HG03025 (cell line): ENCODE measurements around the gene PCGF1.
"Not testable (repeated sequence)": the region's sequence is repeated elsewhere in the genome, so short reads cannot be mapped to it uniquely, and the experiment has no call there.

Source experiments
- ATAC-seq: cut with Tn5 transposase; IDR thresholded peaks from one replicate; pipeline ENCODE4 v1.9.1; 2021; ENCODE audit warnings: mild to moderate bottlenecking, moderate library complexity; ENCODE audit not compliant: unreplicated experiment, low FRiP score

The PCGF1 gene

GRCh38 chr2:74481961-74482800, 25.3 kb downstream of the PCGF1 start:
- ATAC-seq = peak; percentile 43

- ATAC-seq = no peak
These were observed 26.1 kb downstream of the PCGF1 start for GRCh38 chr2:74481431-74481830.

- no peak for ATAC-seq
These were observed 32.6 kb downstream of the PCGF1 start for GRCh38 chr2:74474899-74475298.

- ATAC-seq = no peak
These were observed 33.0 kb downstream of the PCGF1 start for GRCh38 chr2:74474481-74474880.

- ATAC-seq = no peak
These were observed 34.6 kb downstream of the PCGF1 start for GRCh38 chr2:74472945-74473258.

- ATAC-seq = peak; percentile 76
These were observed 35.2 kb downstream of the PCGF1 start, which contains the start of gene MRPL53 for GRCh38 chr2:74472086-74472944. Gene MRPL53 (minus strand): TSS chr2:74472680. CDS start chr2:74472660, 20 bp downstream.

- ATAC-seq = no peak
These were observed 36.0 kb downstream of the PCGF1 start for GRCh38 chr2:74471332-74472065.

- ATAC-seq = not testable (repeated sequence)
These were observed 36.8 kb downstream of the PCGF1 start for GRCh38 chr2:74470742-74471141.

GRCh38 chr2:74464406-74464805, 43.1 kb downstream of the PCGF1 start:
- ATAC-seq = no peak

GRCh38 chr2:74462786-74463105, 44.7 kb downstream of the PCGF1 start:
- ATAC-seq = no peak

- no peak for ATAC-seq
These were observed 45.3 kb downstream of the PCGF1 start for GRCh38 chr2:74462054-74462785.

GRCh38 chr2:74461187-74462053, 46.1 kb downstream of the PCGF1 start:
- no peak for ATAC-seq

- not testable (repeated sequence) for ATAC-seq
These were observed 47.3 kb downstream of the PCGF1 start for GRCh38 chr2:74460187-74460586.

- not testable (repeated sequence) for ATAC-seq
These were observed 47.9 kb downstream of the PCGF1 start for GRCh38 chr2:74459503-74460118.

- ATAC-seq = no peak
These were observed 48.5 kb downstream of the PCGF1 start for GRCh38 chr2:74458938-74459363.

GRCh38 chr2:74458132-74458937, 49.2 kb downstream of the PCGF1 start, which contains the start of gene WBP1:
Gene WBP1 (plus strand): TSS chr2:74458438. CDS start chr2:74458603, 165 bp downstream.
- peak; percentile 74 for ATAC-seq

GRCh38 chr2:74457549-74458131, 49.9 kb downstream of the PCGF1 start:
- peak; percentile 30 for ATAC-seq

- ATAC-seq = no peak
These were observed 50.4 kb downstream of the PCGF1 start for GRCh38 chr2:74457129-74457548.
